HG03460 (cell line): ENCODE results near the gene RNASEH2A.

Source experiments
- ATAC-seq: cut with Tn5 transposase; IDR thresholded peaks from one replicate; pipeline ENCODE4 v1.9.1; 2021; ENCODE audit not compliant: unreplicated experiment

Gene RNASEH2A

GRCh38 chr19:12806242-12807081 is at the start of gene RNASEH2A:
TSS of gene RNASEH2A (plus strand) at chr19:12806584. CDS start at chr19:12806674, 90 bp downstream.
- ATAC-seq: peak; percentile 73

DNA sequence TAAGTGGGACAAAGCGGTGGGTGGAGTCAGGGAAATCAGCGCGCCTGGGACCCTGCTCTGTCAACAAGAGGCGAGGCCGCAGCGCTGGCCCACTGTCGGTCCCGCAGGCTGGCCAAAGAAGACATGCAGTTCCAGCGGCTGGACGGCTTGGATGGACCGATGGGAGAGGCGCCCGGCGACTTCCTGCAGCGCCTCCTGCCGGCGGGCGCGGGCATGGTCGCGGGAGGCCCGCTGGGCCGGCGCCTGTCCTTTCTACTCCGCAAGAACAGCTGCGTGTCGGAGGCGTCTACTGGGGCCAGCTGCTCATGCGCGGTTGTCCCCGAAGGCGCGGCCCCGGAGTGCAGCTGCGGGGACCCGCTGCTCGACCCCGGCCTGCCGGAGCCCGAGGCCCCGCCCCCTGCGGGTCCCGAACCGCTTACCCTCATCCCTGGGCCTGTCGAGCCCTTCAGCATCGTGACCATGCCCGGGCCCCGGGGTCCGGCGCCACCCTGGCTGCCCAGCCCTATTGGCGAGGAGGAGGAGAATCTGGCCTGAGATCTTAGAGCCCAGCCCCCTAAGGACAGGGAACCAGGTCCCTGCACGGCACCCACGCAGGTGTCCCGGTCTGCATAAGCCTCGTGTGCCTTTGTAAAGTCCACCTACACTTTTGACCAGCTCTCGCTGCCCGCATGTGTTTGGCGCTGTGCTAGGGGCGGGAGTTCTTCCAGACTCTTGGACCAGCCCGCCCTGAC is 48.7 kb upstream of the RNASEH2A start:
- no peak for ATAC-seq

DNA sequence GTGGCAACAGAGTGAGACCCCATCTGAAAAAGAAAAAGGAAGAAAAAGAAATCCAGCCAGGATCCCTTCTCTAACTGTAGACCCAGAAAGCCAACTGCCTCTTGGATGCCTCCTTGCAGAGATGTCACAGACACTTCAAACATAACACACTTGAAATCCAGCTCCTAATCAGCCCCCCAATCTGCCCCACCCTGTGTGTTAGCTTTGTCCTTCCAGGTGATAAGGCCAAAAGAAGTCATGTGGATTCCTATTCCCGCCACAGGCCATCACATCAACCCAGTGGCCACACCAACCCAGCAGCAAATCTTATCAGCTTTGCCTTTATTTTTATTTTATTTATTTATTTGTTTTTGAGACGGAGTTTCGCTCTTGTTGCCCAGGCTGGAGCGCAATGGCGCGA is 46.7 kb upstream of the RNASEH2A start:
- no peak for ATAC-seq

GRCh38 chr19:12763100-12763499 is 43.3 kb upstream of the RNASEH2A start:
- ATAC-seq: no peak

GRCh38 chr19:12764698-12765097 is 41.7 kb upstream of the RNASEH2A start:
- ATAC-seq: no peak

GRCh38 chr19:12766051-12766521 is 40.3 kb upstream of the RNASEH2A start:
- no peak for ATAC-seq

GRCh38 chr19:12767150-12767549 is 39.2 kb upstream of the RNASEH2A start:
- no peak for ATAC-seq

GRCh38 chr19:12767666-12768065 is 38.7 kb upstream of the RNASEH2A start:
- ATAC-seq: no peak

GRCh38 chr19:12769689-12770088 is 36.7 kb upstream of the RNASEH2A start:
- ATAC-seq: no peak

DNA sequence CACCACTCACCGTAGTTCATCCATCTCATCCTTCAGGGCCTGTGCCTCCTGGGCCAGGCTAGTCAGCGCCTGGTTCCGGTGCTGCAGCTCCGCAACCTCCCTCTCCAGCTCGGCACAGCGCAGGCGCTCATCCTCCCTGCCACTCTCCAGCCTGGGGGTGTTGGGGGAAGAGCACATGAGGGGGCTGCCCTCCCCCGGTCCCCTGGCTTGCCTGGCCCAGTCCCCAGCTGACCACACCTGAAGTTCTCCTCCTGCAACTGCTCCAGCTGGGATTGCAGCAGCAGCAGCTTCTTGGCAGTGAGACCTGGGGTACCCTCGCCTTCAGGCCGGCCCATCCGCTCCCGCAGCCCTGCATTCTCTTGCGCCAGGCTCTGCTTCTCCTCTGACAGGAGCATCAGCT is 35.5 kb upstream of the RNASEH2A start:
- no peak for ATAC-seq

DNA sequence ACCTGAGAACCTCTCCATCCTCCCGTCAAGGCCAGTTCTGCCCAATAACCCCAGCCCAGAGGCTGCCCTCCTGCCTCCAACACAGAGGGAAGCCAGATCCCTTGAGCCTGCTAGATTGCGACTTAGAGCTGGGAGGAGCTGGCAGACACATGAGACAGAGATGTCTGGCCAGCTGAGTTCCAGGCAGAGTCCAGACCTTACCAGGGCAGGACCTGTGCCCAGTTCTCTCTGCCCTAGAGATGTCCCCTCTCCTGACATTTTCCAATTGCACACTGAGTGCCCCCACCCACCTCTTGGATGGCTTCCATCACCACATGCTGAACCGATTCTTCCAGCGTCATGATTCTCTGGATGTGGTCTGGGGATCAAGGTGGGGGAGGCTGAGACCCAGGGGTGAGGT is 34.1 kb upstream of the RNASEH2A start:
- ATAC-seq: no peak

DNA sequence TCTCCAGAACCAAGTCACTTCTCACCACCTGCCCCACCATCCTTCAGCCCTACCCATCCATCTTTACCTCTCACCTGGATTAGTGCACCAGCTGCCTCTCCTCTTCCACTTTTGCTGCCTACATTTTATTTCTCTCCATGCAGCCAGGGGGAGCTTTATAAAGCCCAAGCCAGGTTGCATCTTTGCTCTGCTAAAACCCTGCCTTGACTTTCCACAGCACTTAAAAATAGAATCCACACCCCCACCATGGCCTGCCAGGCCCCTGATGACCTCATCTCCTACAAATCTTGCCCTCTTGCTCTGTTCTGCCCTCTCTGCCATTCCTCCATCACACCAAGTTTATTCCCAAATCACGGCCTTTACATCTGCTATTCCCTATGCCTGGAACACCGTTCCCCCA is 32.8 kb upstream of the RNASEH2A start:
- no peak for ATAC-seq

GRCh38 chr19:12774588-12775555 is 31.5 kb upstream of the RNASEH2A start, which contains the start of gene HOOK2:
TSS of gene HOOK2 (minus strand) at chr19:12775552. CDS start at chr19:12775449, 103 bp downstream.
- no peak for ATAC-seq

GRCh38 chr19:12777217-12778016 is 29.0 kb upstream of the RNASEH2A start:
- ATAC-seq: no peak

- no peak for ATAC-seq
Observed at GRCh38 chr19:12778017-12778904, 28.1 kb upstream of the RNASEH2A start.

GRCh38 chr19:12778905-12779161 is 27.6 kb upstream of the RNASEH2A start:
- ATAC-seq: no peak

DNA sequence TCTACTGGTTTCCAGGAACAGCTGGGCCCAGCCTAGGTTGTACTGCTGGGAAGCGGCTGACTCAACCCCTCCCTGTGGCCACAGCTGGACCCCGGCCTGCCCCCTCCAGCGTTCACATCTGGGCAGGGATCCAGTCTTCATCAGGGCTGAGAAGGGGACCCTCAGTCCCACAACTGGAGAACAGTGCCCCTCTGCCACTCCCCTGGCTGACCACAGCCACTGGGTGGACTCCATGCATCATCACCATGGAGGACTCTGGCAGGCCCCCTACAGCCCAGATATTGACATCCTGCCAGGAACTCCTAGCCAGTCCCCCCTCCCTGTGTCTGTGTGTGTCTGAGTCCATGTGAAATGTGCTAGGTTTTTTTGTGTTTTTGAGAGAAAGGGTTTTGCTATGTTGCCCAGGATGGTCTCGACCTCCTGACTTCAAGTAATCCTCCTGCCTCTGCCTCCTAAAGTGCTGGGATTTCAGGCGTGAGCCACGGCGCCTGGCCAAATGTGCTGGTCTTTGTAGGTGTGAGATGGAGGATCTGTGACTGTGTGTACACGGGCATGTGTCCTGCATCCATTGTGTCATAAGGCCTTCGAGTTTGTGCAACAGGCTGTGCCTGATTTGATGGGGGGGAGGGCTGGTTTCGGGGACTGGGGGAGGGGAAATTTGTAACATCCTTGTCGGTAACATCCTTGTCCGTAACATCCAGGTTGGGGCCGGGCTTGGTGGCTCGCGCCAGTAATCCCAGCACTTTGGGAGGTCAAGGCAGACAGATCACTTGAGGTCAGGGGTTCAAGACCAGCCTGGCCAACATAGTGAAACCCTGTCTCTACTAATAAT is 27.0 kb upstream of the RNASEH2A start:
- ATAC-seq: no peak

GRCh38 chr19:12782174-12782423 is 24.3 kb upstream of the RNASEH2A start:
- ATAC-seq: no peak
